ENCODE measurements around the gene POLL.

DNA sequence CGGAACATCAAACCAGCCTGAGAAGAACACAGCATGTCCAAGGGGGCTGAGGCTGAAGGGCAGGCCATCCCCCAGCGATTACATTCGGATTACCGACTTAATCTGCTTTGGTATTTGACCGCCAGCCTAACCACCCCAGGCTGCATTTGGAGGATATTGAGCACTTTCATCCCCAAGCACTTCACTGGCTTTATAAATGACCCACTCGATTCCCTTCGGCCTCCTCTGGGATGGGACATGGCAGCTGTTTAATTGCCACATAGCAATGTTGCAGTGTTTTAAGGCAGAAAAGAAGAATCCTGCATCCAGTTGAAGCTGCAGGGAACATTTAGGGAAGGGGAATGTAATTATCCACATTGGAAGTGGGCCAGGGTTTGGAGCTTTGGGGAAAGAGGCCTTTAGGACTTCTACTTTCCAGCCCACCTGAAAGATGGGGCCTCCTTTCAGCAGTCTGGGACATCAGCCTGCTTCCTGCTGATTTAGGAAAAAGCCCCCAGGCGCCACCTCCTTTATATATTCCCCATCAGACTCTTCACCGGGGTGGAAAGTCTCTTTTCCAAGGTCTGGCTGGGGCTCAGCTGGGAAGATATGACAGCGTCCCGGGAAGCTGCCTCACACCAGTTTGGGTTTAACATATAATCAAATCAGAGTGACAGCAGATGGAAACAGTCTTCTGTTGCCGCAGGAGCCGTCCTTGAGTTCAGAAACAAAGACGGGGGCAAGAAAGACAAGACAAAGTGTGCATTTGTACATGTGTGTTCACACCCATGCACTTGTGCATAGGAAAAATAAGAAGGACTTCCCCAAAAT is 9.2 kb upstream of the POLL start:
- TF ChIP-seq POLR2A (IDR thresholded peaks at IDR 0.05) = no peak
- TF ChIP-seq, protein P1, sequence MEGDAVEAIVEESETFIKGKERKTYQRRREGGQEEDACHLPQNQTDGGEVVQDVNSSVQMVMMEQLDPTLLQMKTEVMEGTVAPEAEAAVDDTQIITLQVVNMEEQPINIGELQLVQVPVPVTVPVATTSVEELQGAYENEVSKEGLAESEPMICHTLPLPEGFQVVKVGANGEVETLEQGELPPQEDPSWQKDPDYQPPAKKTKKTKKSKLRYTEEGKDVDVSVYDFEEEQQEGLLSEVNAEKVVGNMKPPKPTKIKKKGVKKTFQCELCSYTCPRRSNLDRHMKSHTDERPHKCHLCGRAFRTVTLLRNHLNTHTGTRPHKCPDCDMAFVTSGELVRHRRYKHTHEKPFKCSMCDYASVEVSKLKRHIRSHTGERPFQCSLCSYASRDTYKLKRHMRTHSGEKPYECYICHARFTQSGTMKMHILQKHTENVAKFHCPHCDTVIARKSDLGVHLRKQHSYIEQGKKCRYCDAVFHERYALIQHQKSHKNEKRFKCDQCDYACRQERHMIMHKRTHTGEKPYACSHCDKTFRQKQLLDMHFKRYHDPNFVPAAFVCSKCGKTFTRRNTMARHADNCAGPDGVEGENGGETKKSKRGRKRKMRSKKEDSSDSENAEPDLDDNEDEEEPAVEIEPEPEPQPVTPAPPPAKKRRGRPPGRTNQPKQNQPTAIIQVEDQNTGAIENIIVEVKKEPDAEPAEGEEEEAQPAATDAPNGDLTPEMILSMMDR (IDR thresholded peaks at IDR 0.05) = no peak
